Activated T-cell treated with anti-CD3 and anti-CD28 coated beads for 24 hours (primary cell): ENCODE measurements around the gene ITGA1.
"Not testable (repeated sequence)": the region's sequence is repeated elsewhere in the genome, so short reads cannot be mapped to it uniquely, and the experiment has no call there.

Experiments used
- DNase-seq: peaks from one replicate; pipeline ENCODE4 v3.0.0-alpha.2; 2020; ENCODE audit warnings: low read depth

The ITGA1 gene

DNA sequence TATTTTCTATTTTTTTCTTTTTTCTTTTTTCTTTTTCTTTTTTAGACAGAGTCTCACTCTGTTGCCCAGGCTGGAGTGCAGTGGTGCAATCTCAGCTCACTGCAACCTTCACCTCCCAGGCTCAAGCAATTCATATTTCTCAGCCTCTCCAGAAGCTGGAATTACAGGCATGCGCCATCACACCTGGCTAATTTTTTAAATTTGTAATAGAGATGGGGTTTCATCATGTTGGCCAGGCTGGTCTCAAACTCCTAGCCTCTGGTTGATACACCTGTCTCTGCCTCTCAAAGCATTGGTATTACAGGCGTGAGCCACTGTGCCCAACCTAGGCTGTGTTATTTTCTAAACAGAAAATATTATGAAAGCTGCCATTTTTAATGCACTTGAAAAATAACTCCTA, 78.3 kb downstream of the ITGA1 start:
- not testable (repeated sequence) for DNase-seq

DNA sequence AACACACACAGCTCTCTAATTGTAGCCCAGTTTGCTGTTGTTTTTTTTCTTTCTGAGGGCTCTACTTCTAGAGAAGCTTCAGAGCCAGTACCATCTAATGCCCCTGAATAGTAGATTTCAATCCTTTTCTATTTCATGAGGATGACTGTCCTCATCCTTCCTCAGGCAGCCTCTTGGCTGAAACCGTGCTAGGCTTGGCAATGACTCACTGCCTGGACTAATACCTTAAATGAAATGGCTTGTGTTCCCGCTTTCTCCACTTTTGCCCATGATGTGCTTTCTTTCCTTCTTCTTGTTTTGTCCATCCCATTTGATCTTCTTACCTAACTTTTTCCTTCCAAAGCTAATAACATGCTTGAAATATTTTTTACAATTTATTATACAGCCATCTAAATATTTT, 80.1 kb downstream of the ITGA1 start:
- no peak for DNase-seq

DNA sequence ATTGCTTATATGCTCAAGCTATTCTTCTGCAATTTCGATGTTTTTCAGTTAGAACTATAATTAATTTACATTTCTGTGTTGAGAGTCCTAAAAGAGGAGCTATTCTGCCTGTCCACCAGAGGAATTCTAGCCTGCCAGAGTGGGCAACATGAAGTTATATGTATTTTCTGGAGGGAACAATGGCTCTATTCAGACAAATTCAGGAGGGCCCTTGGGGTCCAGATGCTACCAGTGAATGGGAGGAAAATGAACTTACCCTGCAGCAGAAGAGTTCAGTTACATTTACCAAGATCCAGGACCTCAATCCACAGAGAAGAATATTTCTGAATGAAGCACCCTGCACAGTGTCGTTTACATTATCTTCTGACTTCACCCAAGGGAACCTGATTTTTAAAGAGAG, 80.7 kb downstream of the ITGA1 start:
- DNase-seq: no peak

DNA sequence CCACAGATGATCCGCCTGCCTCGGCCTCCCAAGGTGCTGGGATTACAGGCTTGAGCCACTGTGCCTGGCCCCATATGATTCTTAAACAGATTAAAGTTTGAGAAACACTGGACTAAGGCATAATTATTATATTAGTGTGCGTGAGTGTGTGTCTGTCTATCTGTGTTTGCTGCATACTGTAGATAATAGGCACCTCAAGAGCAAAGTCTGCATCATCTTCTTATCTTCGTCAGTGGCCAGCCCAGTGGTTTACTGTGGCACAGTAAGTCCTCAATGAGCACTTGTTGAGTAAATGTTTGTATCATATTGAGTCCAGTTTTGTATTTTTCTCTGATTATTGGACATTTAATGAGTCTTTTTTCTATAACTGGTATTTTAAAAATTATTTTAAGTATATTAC, 81.7 kb downstream of the ITGA1 start:
- DNase-seq: no peak

DNA sequence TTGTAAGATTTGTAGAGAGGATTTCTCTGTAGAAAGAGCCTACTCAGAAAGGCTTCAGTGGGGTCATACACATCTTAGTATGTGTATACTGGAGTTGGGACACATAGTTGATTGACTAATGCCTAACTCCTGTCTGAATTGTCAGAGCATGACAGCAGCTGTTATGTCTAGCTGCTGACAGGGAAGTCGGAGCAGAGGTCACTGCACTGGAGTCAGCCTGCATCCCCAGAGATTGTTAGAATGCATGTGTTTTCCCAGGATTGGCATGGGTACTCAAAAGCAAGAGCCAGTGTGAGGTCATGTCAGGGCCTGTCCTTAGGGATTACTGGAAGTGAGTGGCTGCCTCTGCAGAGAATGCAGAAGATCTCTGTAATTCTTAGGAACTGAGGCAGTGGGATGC, 82.7 kb downstream of the ITGA1 start:
- DNase-seq: no peak

DNA sequence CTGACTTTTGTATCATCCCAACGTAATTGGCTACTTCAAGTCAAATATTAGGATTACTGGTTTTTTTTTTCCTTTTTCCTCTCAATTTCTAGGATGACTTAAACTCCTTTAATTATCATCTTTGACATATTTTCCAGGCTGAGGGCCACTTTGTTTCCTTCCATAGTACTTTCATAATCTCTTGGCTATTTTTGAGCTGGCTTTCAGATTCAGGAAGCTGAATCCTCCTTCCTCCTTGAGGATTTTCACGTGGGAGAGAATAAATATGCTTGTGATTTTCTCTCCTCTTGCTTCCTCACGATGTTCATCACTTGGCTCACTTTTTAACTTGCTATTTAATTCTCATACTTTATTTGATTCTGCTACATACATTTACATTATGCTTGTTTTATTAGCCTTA, 88.1 kb downstream of the ITGA1 start:
- no peak for DNase-seq

DNA sequence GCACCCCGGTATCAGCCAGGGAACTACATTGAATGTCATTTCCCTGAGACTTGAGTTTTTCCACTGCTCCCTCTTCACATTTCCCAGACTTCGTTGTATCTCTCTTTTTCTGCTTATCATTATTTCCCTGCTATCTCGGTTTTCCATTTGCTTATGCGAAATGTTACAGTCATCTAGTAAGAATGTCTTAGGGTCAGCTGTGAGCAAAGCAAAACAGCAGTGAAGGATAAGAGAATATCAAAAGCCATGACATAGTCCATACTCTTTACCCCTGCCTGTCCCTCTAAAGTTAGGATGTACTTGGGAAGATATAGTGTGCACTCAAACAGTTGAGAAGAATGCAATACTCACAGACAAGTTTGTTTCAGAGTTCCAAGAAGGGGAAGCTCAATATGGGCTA, 88.7 kb downstream of the ITGA1 start:
- no peak for DNase-seq

DNA sequence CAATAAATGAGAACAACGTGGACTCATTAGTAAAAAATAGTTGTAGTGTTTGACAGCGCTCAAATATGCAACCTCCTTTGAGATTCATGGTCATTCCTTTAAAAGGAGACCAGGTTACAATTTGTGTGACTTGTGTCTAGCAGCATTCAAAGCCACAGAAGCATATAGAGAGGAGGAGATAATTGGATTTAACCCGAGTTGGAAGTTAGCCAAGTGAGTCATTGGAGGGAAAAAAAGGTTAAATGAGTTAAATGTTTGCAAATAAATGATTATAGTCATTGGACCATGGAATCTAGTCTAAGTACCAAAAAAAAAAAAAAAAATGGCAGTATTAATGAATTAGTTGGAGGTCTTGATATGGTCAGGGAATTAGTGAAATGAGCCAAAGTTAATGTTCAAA, 90.9 kb downstream of the ITGA1 start:
- no peak for DNase-seq

DNA sequence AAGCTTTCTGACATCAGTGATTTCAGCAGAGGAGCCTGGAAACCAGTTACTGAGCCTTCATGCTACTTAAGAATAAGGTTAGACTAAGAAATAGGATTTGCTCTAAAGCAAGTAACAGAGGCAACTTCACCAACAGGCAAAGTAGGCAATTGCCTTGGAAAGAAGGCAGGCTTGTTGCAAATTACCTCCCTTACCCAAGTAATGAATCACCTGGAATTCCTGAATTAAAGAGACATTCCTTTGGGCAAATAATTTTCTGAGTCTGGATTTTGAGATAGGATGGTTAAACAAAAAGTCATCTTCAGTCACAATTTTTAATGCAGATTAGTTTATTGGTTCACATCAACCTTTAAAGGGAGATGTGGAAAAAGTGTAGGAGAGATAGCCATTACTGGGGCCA, 92.8 kb downstream of the ITGA1 start:
- no peak for DNase-seq

DNA sequence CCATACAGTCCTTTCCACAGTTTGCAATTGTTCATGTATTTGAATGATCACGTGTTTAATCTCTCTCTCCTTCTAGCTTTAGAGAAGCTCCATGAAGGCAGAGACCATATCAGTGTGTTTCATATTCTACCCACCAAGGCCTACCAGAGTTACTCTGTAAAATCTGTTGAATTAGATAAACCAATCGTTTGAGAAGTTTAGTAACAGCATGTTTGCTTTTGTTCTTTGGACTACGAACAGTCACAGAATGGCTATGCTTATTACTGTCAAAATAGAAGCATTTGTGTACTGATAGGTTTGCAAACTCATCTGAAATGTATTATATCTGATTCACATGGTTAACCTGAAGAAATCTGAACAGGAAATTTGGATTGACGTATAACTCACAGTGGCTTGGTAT, 93.8 kb downstream of the ITGA1 start:
- DNase-seq: no peak

DNA sequence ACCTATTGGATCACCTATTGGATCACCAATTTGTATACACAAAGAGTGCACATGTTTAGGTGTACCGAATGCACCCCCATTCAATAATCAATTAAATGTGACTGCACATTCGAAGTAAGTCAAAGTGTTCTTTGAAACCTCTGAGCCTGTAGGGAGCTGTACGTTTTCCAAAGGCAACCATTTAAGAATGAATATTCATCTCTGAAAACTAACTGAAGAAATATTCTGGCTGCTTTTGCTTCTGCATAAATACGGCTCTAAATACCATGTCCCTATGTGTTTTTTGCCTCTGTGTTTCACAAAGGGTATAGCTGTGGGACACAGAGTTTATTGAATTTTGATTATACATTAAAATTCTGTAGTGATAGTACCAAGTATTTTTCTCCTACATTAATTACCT, 95.4 kb downstream of the ITGA1 start:
- no peak for DNase-seq

DNA sequence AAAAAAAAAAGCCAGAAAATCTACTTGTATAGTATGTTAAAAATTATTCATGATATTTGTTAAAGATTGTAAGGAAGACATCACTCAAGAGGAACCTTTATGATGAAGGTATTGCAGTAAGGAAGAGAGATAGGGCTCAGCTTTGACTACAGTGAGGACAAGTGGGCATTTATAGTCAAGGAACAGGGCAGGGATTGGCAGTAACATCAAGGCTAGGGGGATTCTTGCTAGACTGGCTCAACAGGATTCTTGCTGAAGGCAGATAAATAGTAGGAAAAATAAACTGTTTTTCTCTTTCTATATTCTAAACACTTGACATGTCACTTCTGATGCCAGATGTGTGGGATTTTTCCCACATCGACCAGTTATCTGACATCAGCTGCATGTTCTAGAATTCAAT, 96.7 kb downstream of the ITGA1 start:
- no peak for DNase-seq

DNA sequence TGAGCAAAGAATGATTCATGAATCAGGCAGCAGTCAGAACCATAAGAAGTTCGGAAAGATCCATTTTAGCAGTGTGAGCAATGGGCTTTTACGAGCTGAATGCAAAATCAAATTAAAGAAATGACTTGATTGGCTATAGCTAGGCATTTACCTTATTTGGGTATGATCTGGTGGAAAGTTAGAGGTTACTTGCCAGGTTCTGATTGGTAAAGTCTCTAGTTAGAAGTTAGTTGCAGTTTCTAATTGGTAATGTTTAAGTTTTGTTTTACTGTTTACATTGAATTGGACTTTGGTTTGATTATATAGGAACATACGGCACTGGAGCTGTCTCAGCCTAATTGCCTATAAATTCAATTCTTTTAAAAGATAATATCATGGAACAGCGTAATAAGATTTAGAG, 97.9 kb downstream of the ITGA1 start:
- no peak for DNase-seq

DNA sequence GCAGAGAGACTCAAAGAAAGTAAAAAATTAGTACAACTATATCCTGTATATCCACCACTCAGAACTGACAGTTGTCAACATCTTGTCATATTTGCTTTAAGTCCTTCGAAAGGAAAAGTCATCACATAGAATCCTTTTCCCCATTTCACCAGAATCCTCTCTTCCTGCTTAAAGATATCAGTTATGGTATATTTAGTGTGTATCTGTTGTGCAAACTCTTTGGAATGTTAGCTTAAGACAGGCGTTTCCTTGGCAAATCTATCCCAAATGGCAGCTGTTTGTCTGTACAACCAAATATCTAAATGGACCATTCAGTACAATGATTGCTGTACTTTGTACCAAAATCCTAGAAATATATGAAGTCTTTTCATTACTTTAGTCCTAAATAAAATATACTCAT, 98.5 kb downstream of the ITGA1 start:
- DNase-seq: no peak

DNA sequence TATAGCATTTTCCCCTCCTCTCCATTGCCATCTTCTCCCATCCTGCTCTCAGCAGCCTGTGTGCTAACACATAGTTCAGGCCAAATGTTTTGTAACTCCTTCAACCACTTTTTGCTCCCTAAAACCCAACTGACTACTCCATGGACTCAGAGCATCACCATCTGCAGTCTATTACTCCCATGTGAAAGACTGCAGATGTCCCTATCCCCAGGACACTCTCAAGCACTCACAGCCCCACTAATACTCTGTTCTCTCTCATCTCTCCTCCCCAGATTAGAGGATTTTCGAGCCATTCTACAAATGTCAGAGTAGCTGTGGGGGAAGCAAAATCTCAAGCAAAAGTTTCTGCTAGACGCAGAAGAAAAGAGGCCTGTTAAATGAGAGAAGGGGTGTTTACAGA, 99.3 kb downstream of the ITGA1 start:
- DNase-seq: no peak

DNA sequence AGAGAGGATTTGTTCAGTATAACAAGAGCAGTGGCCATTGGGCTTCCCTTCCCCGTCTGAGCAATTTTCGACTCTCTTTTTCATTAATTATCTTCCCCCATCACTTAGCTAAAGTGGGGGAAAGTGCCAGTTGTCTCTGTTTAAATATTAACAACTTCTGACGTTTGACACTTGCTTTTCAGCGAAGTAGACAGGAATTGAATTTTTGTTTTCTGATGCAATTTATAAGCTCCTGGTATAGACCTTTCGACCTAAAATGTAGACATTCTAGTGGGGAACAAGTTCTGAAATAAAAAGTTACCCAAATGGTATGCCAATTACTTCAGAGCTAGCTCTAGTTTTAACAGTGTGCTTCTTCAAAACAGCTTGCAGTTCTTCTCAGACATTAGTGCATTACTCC, 100.6 kb downstream of the ITGA1 start:
- no peak for DNase-seq

DNA sequence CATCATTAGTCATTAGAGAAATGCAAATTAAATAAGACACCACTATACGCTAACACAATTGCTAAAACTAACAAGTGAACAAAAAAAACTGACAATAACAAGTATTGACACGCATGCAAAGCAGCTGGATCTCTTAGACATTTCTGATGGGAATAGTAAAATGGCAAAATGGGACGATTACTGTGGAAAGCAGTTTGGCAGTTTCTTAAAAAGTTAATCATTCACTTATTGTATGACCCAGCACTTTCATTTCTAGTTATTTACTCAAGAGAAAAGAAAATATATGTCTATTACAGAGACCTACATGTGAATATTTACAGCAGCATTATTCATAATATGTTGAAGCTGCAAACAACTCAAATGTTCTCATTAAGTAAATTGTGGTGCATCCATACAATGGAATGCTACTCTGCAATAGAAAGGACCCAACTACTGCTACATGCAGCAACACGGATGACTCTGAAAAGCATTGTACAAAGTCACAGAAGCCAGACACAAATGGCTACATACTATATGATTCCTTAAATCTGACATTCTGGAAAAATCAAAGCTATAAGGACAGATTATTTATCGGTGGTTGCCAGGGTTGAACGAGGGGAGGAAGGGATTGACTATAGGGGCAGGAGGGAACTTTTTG, 104.6 kb downstream of the ITGA1 start:
- DNase-seq: no peak

DNA sequence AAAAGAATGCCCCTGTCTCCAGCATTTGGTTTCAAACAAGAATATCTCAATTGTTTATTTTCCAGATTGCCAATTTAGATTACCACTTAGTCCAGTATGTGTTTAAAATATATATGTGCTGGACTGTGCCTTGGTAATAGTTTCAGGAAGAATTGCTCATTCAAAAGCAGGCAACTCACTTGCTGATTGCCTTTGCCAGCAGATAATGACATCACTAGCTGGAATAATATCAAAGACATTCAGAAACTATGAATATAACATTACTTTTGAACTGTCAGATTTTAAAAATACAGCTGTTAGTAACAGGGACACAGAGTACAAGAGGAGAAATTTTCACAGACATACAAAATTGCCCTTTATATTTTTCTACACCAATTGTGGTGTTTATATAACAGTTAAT, 105.4 kb downstream of the ITGA1 start:
- DNase-seq: no peak

DNA sequence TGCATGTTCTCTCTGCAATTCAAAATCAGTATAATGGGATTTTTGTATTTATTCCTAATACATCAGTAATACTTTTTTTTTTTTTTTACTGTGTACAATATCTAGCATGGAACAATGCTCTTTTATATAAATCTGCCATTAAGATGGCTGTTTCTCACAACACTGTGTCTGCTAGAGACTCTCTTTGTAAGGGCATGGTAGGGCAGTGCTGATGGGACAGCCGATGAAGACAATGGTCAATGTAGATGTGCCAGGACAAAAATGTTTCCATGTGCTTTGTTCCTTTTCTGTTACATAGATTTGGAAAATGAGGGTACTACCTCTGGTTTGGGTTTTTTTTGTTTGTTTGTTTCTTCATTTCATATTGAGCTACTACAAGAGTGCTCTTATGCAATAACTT, 106.1 kb downstream of the ITGA1 start:
- no peak for DNase-seq

DNA sequence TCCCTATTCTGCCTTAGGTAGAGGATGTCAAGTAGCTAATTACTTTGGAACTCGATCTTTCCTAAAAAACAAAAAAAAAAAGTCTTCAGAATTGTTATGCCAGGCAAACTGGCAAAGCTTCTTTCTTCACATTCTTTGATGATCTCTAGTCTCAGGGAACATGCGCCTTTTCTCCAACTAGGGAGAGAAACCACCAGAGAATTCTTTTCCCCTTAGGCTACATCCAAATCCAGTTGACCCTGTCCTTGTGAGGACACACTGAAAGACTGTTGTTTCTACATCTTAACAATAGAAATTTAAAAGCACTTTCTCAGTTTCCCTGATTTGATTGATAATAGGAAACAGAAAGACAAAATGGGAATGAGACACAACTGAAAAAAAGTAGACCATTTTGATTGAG, 106.7 kb downstream of the ITGA1 start:
- DNase-seq: no peak

DNA sequence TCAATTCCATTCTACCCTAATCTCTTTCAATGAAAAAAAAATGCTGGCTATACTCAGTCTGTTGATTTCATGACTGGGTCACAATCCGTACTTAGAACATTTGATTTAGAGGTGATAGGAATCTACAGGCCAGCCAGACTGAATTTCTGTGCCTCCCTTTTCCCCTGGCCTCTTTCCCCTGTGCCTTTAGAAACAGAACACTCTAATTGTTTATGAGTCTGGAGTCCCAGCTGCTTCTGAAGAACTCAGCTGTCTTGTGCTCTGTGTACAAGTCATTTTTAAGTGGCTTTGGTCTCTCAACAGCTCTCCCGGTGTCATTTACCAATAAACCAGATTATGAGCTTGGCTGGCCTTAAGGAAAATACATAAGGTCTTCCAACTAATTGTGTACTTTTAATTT, 107.4 kb downstream of the ITGA1 start:
- DNase-seq: no peak

DNA sequence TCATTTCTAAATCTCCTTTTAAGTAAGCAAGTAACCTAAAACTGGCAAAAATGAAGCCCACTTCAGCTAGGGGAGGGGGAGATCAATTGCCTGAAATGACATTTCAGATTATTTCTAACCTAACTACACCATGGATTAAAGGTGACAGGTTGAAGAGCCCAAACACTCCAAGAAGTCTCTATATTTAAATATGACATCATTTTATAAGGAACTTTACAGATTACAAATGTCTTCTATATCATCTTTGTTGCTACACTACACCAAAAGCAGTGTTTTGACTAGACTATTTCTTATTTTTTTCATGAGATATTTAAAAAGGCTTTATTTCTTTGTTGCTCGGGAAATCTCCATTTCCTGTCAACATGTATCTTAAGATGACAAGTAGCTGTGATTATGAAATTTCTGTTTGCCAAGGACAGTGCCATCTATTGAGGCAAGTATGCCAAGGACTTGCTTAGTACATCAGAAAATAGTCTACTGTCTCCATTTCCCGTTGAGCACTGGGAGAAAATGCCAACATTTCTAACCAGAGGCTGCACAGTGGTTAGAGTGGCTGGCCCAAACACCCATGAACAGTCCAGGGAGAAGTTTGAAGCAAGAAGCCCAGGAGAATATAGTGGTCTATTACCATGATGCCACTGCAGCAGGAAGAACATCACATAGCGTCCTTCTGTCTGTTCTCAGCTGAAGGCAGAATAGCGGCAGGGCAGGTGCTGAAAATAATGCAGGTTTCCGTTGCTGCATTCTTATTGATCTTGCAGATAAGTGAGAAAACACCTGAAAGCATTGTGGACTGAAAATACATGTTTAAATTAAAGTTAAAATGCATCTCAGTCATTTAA, 108.1 kb downstream of the ITGA1 start:
- no peak for DNase-seq

DNA sequence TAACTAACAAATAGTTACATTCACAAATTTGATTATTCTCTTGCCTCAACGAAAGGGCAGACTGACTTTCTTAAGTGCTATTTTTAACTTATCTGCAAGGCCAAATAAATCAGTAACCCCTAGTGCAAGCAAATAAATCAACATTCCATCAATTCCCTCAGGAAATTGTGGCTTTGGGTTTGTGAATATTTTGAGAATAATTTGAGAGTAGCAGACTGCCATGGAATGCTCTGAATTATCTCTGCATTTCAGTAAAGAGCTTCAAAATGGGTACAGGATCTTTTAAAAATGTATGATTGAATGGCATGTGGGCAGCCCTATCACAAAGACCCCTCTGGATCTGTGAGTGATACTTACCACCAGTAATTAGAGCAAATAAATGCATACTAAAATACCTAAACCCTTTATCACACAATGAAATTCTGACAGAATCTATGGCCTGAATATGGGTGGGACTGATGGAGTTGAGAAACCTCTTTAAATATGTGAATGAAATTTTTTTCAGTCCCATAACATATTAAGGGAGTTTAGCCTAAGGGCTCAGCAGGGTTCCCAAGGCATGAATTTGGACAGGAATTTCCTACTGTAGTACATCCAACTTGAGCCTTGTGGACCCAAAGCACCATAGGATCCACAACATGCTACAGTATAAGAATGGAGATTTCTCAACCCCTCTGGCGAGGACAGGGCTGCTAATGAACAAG, 109.0 kb downstream of the ITGA1 start:
- no peak for DNase-seq
